ENCODE data around the gene RTBDN. TPM values are rescaled to one million over a fixed set of nuclear protein-coding genes. Genes with fewer than 3 reads are reported as not detected.

The RTBDN gene
- total and polyA plus RNA-seq, 9 donors = not detected

GRCh38 chr19:12797141-12797587 is 37.2 kb downstream of the RTBDN start:
- Histone ChIP-seq H3K4me3 (no peak overlapping the region), H3K27me3 (no peaks in the 10 kb centered on the region), H3K4me1 (ENCODE audit: insufficient read depth) (peaks cover 4% of the 10 kb centered on the region), H3K36me3 (no peaks in the 10 kb centered on the region), H3K9me3 (no peaks in the 10 kb centered on the region), H3K27ac (no peak overlapping the region)
- TF ChIP-seq EP300 (IDR thresholded peaks at IDR 0.05) (no peak), POLR2A (IDR thresholded peaks at IDR 0.05) (no peak), CTCF (IDR thresholded peaks at IDR 0.05) (no peak)
- peak in 2 of 5 donors; percentile 20 to 32 for DNase-seq
- WGBS, 3 donors = 88 to 91% (median 89%) methylated on average over 6 of the region's 6 CpGs
- intact Hi-C loops (cut with DNase I) = loop anchor here in 3 of 4 donors (2.0 to 5.0 kb wide), 2 partner anchors 20 to 35 kb away; no protein-coding TSS in a partner anchor

GRCh38 chr19:12796146-12797071 is 38.0 kb downstream of the RTBDN start:
- no peaks in the 10 kb centered on the region for H3K36me3 ChIP-seq
- 7 to 9% (median 7%) methylated on average over 18 of the region's 18 CpGs for WGBS, 3 donors
- H3K4me3 ChIP-seq = no peak overlapping the region
- H3K27ac ChIP-seq = peak overlapping the region in 1 of 2 donors; percentile 42
- no peaks in the 10 kb centered on the region for H3K27me3 ChIP-seq
- H3K4me1 ChIP-seq (ENCODE audit: insufficient read depth) = peaks cover 4% of the 10 kb centered on the region
- peak; percentile 73 to 83 (median 81) for DNase-seq
- peak; percentile 89 to 96 (median 94) for TF ChIP-seq CTCF (IDR thresholded peaks at IDR 0.05)
- TF ChIP-seq EP300 (IDR thresholded peaks at IDR 0.05) = no peak
- peak; percentile 21 for TF ChIP-seq POLR2A (IDR thresholded peaks at IDR 0.05)
- intact Hi-C loops (cut with DNase I) = loop anchor here in 3 of 4 donors (1.0 to 5.0 kb wide), 3 partner anchors 19 to 34 kb away; no protein-coding TSS in a partner anchor
- no peaks in the 10 kb centered on the region for H3K9me3 ChIP-seq

GRCh38 chr19:12794971-12795381 is 39.4 kb downstream of the RTBDN start:
- H3K27me3 ChIP-seq = no peaks in the 10 kb centered on the region
- H3K36me3 ChIP-seq = no peaks in the 10 kb centered on the region
- H3K9me3 ChIP-seq = no peaks in the 10 kb centered on the region
- H3K4me1 ChIP-seq (ENCODE audit: insufficient read depth) = peaks cover 4% of the 10 kb centered on the region
- DNase-seq = no peak
- 87 to 93% (median 93%) methylated on average over 9 of the region's 9 CpGs for WGBS, 3 donors
- TF ChIP-seq CTCF (IDR thresholded peaks at IDR 0.05) (no peak), POLR2A (IDR thresholded peaks at IDR 0.05) (no peak)
- no peak overlapping the region for H3K27ac ChIP-seq
- H3K4me3 ChIP-seq = no peak overlapping the region
- intact Hi-C loops (cut with DNase I) = loop anchor here in 1 of 4 donors (5.0 kb wide), 1 partner anchor 33 kb away; no protein-coding TSS in a partner anchor

- intact Hi-C loops (cut with DNase I) = no loop called here
- peak overlapping the region; percentile 80 for H3K4me3 ChIP-seq
- peaks cover 4% of the 10 kb centered on the region for H3K4me1 ChIP-seq (ENCODE audit: insufficient read depth)
- H3K27me3 ChIP-seq = no peaks in the 10 kb centered on the region
- TF ChIP-seq POLR2A (IDR thresholded peaks at IDR 0.05) = peak; percentile 6
- peak in 1 of 3 donors; percentile 0 for TF ChIP-seq CTCF (IDR thresholded peaks at IDR 0.05)
- no peak for TF ChIP-seq EP300 (IDR thresholded peaks at IDR 0.05)
- no peaks in the 10 kb centered on the region for H3K36me3 ChIP-seq
- 63 to 70% (median 69%) methylated on average over 7 of the region's 7 CpGs for WGBS, 3 donors
- peak overlapping the region; percentile 95 to 99 for H3K27ac ChIP-seq
- peak in 3 of 5 donors; percentile 15 to 62 (median 55) for DNase-seq
- H3K9me3 ChIP-seq = no peaks in the 10 kb centered on the region
These were observed 40.0 kb downstream of the RTBDN start for GRCh38 chr19:12794196-12794941.
